Panc1 (cell line): ENCODE measurements around the gene TSSK6. TPM values are rescaled to one million over a fixed set of nuclear protein-coding genes. Genes with fewer than 3 reads are reported as not detected.

Source experiments
- ATAC-seq: fragments of 200-7000 bp; cut with Tn5 transposase; 2 replicates; pipeline ENCODE4 v1.9.1; 2020; ENCODE audit warnings: mild to moderate bottlenecking, moderate library complexity
- BruUV-seq: library from RNA; stranded (reverse); fragments of 400-500 nt; replicated peaks from 2 replicates; lab custom pipeline; 2021; lab: Mats Ljungman, UMichigan
- CTCF ChIA-PET: fragments of 300-600 bp; sonication (Branson Sonifier 250); formaldehyde crosslinking; loops from one replicate; lab custom pipeline; 2022; ENCODE audit warnings: antibody characterized with exemption; lab: Charles Lee
- POLR2A ChIA-PET: fragments of 300-600 bp; sonication (Branson Sonifier 250); formaldehyde crosslinking; loops from one replicate; lab custom pipeline; 2022; ENCODE audit warnings: antibody characterized with exemption; lab: Charles Lee
- DNase-seq: peaks from one replicate; pipeline ENCODE4 v3.0.0-alpha.2; 2010; ENCODE audit warnings: low read depth, low spot score
- H3K27ac ChIP-seq: 2 replicates; pipeline ENCODE4 v1.5.1; 2011; ENCODE audit warnings: mild to moderate bottlenecking, low read length, inconsistent platforms
- H3K27me3 ChIP-seq: fragments of 200-500 bp; sonication (Bioruptor generic); 2 replicates; pipeline ENCODE4 v1.6.0; 2014; ENCODE audit warnings: low read length, inconsistent platforms; ENCODE audit not compliant: control insufficient read depth, insufficient read depth
- H3K36me3 ChIP-seq: fragments of 200-500 bp; sonication (Bioruptor generic); 2 replicates; pipeline ENCODE4 v1.5.1; 2014; ENCODE audit warnings: inconsistent platforms, mild to moderate bottlenecking, low read length, moderate library complexity; ENCODE audit not compliant: control insufficient read depth, insufficient read depth
- H3K4me1 ChIP-seq: 2 replicates; pipeline ENCODE4 v1.5.1; 2011; ENCODE audit warnings: inconsistent platforms, mild to moderate bottlenecking, low read length, moderate library complexity; ENCODE audit not compliant: control insufficient read depth, insufficient read depth
- H3K4me3 ChIP-seq, 2 experiments: 2 replicates each; pipeline ENCODE4 v1.5.1; 2011 to 2012; ENCODE audit warnings: low read depth in 2 of 2, low read length in 2 of 2, mild to moderate bottlenecking in 2 of 2, inconsistent platforms in 1 of 2, moderate library complexity in 1 of 2
- H3K9me3 ChIP-seq: fragments of 200-500 bp; sonication (Bioruptor generic); 2 replicates; pipeline ENCODE4 v1.5.1; 2014; ENCODE audit warnings: low read depth, mild to moderate bottlenecking, inconsistent platforms, low read length, moderate library complexity; ENCODE audit not compliant: control insufficient read depth, insufficient read depth
- POLR2AphosphoS5 ChIP-seq: IDR thresholded peaks from 2 replicates; pipeline ENCODE4 v1.6.1; 2012; ENCODE audit warnings: mild to moderate bottlenecking, low read depth, low read length, moderate library complexity
- REST ChIP-seq, 2 experiments: IDR thresholded peaks; 2 replicates each; pipeline ENCODE4 v1.6.1; 2011 to 2012; ENCODE audit warnings: low read depth in 2 of 2, control low read depth in 1 of 2, low read length in 1 of 2, mild to moderate bottlenecking in 1 of 2, moderate library complexity in 1 of 2; ENCODE audit not compliant: insufficient read depth in 1 of 2
- SIN3A ChIP-seq: IDR thresholded peaks from 2 replicates; pipeline ENCODE4 v1.6.1; 2012; ENCODE audit warnings: low read depth, mild to moderate bottlenecking, low read length, moderate library complexity, borderline replicate concordance; ENCODE audit not compliant: insufficient read depth
- TCF7L2 ChIP-seq: IDR thresholded peaks from 2 replicates; pipeline ENCODE4 v1.6.1; 2011; ENCODE audit warnings: mild to moderate bottlenecking, low read depth, low read length, inconsistent platforms
- in situ Hi-C: cut with HindIII; loops from 2 replicates; pipeline ENCODE4 v1.10.0; 2016; ENCODE audit warnings: low sequenced_read_pairs, low pct_unique_long_range_greater_than_20kb
- intact Hi-C: fragments of 100-400 bp; cut with micrococcal nuclease; formaldehyde crosslinking; loops from one replicate; pipeline ENCODE4 v1.10.0; 2022; ENCODE audit not compliant: unreplicated experiment
- total RNA-seq: library from RNA; stranded (reverse); gene quantifications from one replicate; pipeline ENCODE4 v1.2.1, GENCODE V29; 2021; ENCODE audit not compliant: unreplicated experiment
- TF ChIP-seq, protein P1 (sequence below): fragments of 450-650 bp; IDR thresholded peaks from 2 replicates; pipeline ENCODE4 v1.5.1; 2017; ENCODE audit warnings: mild to moderate bottlenecking

TSSK6 gene
- total RNA-seq, 1 experiment from 2014 or later, result 1.8 TPM

- POLR2A ChIA-PET, result no interaction called here
- CTCF ChIA-PET, result interaction anchor here (0.6 kb wide), 2 partner anchors 107 to 240 kb away, joined by 3 read pairs; no protein-coding TSS in a partner anchor
- BruUV-seq, result no TSS peak
- Histone ChIP-seq H3K4me1 (no peaks in the 10 kb centered on the region), H3K27me3 (no peaks in the 10 kb centered on the region), H3K4me3 (no peak overlapping the region), H3K27ac (no peak overlapping the region), H3K9me3 (no peaks in the 10 kb centered on the region), H3K36me3 (no peaks in the 10 kb centered on the region)
- TF ChIP-seq TCF7L2, result no peak
- TF ChIP-seq SIN3A, result no peak
- TF ChIP-seq, protein P1, sequence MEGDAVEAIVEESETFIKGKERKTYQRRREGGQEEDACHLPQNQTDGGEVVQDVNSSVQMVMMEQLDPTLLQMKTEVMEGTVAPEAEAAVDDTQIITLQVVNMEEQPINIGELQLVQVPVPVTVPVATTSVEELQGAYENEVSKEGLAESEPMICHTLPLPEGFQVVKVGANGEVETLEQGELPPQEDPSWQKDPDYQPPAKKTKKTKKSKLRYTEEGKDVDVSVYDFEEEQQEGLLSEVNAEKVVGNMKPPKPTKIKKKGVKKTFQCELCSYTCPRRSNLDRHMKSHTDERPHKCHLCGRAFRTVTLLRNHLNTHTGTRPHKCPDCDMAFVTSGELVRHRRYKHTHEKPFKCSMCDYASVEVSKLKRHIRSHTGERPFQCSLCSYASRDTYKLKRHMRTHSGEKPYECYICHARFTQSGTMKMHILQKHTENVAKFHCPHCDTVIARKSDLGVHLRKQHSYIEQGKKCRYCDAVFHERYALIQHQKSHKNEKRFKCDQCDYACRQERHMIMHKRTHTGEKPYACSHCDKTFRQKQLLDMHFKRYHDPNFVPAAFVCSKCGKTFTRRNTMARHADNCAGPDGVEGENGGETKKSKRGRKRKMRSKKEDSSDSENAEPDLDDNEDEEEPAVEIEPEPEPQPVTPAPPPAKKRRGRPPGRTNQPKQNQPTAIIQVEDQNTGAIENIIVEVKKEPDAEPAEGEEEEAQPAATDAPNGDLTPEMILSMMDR, result no peak
- no peak for TF ChIP-seq REST (IDR thresholded peaks at IDR 0.05; ENCODE audit: insufficient read depth in 1 of 2, low read depth in 2 of 2, low read length in 1 of 2)
- TF ChIP-seq POLR2AphosphoS5, result no peak
- in situ Hi-C loops (no loop called here), intact Hi-C loops (no loop called here)
- ATAC-seq, result no peak
- DNase-seq, result no peak
Observed at GRCh38 chr19:19504754-19505668, 10.3 kb downstream of the TSSK6 start.

- no TSS peak for BruUV-seq
- ChIA-PET POLR2A (no interaction called here), CTCF (no interaction called here)
- no peaks in the 10 kb centered on the region for H3K36me3 ChIP-seq
- no peaks in the 10 kb centered on the region for H3K9me3 ChIP-seq
- H3K27me3 ChIP-seq, result no peaks in the 10 kb centered on the region
- H3K4me3 ChIP-seq, result no peak overlapping the region
- in situ Hi-C loops, result no loop called here
- no peaks in the 10 kb centered on the region for H3K4me1 ChIP-seq
- TF ChIP-seq SIN3A (no peak), TCF7L2 (no peak), POLR2AphosphoS5 (no peak), REST (IDR thresholded peaks at IDR 0.05; ENCODE audit: insufficient read depth in 1 of 2, low read depth in 2 of 2, low read length in 1 of 2) (no peak)
- TF ChIP-seq, protein P1, result no peak
- no peak overlapping the region for H3K27ac ChIP-seq
- intact Hi-C loops, result no loop called here
- DNase-seq, result no peak
- ATAC-seq, result no peak
Observed at GRCh38 chr19:19502808-19503602, 12.3 kb downstream of the TSSK6 start.
